ENCODE measurements around the gene SLC19A1. TPM values are rescaled to one million over a fixed set of nuclear protein-coding genes. Genes with fewer than 3 reads are reported as not detected.

The SLC19A1 gene
- total RNA-seq, 2 experiments from 2014 or later, result 29.2 to 30.3 TPM

GRCh38 chr21:45523411-45524101 is 18.7 kb downstream of the SLC19A1 start:
- H3K36me3 Mint-ChIP-seq, result peaks cover 63% of the 10 kb centered on the region
- CTCF ChIA-PET, result no interaction called here
- no peaks in the 10 kb centered on the region for H3K27me3 Mint-ChIP-seq
- H3K4me3 Mint-ChIP-seq, result no peak overlapping the region
- intact Hi-C loops (cut with micrococcal nuclease), result no loop called here
- DNase-seq, result no peak
- H3K4me1 Mint-ChIP-seq (ENCODE audit: low read depth), result peaks cover 2% of the 10 kb centered on the region
- H3K9me3 Mint-ChIP-seq, result peaks cover 38% of the 10 kb centered on the region
- POLR2A ChIA-PET, result no interaction called here
- H3K27ac Mint-ChIP-seq, result no peak overlapping the region

GRCh38 chr21:45522986-45523385 is 19.3 kb downstream of the SLC19A1 start:
- peaks cover 43% of the 10 kb centered on the region for H3K9me3 Mint-ChIP-seq
- peaks cover 7% of the 10 kb centered on the region for H3K4me1 Mint-ChIP-seq (ENCODE audit: low read depth)
- peaks cover 67% of the 10 kb centered on the region for H3K36me3 Mint-ChIP-seq
- H3K27ac Mint-ChIP-seq, result no peak overlapping the region
- H3K27me3 Mint-ChIP-seq, result no peaks in the 10 kb centered on the region
- POLR2A ChIA-PET, result no interaction called here
- no peak for DNase-seq
- CTCF ChIA-PET, result no interaction called here
- intact Hi-C loops (cut with micrococcal nuclease), result no loop called here
- no peak overlapping the region for H3K4me3 Mint-ChIP-seq

- H3K4me1 Mint-ChIP-seq (ENCODE audit: low read depth), result peaks cover 13% of the 10 kb centered on the region
- H3K4me3 Mint-ChIP-seq, result no peak overlapping the region
- H3K27ac Mint-ChIP-seq, result no peak overlapping the region
- POLR2A ChIA-PET, result no interaction called here
- CTCF ChIA-PET, result no interaction called here
- no peak for DNase-seq
- H3K27me3 Mint-ChIP-seq, result no peaks in the 10 kb centered on the region
- H3K36me3 Mint-ChIP-seq, result peaks cover 69% of the 10 kb centered on the region
- H3K9me3 Mint-ChIP-seq, result peaks cover 46% of the 10 kb centered on the region
- intact Hi-C loops (cut with micrococcal nuclease), result no loop called here
Observed at GRCh38 chr21:45522381-45522780, 19.9 kb downstream of the SLC19A1 start.

DNA sequence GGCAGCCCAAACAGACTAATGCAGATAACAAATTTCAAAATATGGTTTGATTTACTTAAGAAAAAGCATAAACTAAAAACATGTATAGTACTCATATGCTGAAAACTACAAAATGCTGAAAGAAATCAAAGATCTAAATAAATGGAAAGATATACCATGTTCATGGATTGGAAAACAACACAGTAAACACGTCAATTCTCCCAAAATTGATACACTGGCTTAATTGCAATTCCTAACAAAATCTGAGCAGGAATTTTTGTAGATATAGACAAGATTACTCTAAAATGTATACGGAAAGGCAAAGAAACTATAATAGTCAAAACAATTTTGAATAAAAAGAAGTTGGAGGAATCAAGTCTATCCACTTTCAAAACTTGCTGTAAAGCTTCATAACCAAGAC is 21.0 kb downstream of the SLC19A1 start:
- ChIA-PET CTCF (no interaction called here), POLR2A (no interaction called here)
- H3K9me3 Mint-ChIP-seq, result peaks cover 46% of the 10 kb centered on the region
- no peaks in the 10 kb centered on the region for H3K27me3 Mint-ChIP-seq
- no peak for DNase-seq
- intact Hi-C loops (cut with micrococcal nuclease), result no loop called here
- peaks cover 14% of the 10 kb centered on the region for H3K4me1 Mint-ChIP-seq (ENCODE audit: low read depth)
- no peak overlapping the region for H3K4me3 Mint-ChIP-seq
- no peak overlapping the region for H3K27ac Mint-ChIP-seq
- peaks cover 66% of the 10 kb centered on the region for H3K36me3 Mint-ChIP-seq

- Mint-ChIP-seq H3K36me3 (peaks cover 68% of the 10 kb centered on the region), H3K27ac (no peak overlapping the region), H3K27me3 (no peaks in the 10 kb centered on the region), H3K9me3 (peaks cover 46% of the 10 kb centered on the region), H3K4me3 (no peak overlapping the region), H3K4me1 (ENCODE audit: low read depth) (peaks cover 14% of the 10 kb centered on the region)
- intact Hi-C loops (cut with micrococcal nuclease), result no loop called here
- ChIA-PET POLR2A (no interaction called here), CTCF (no interaction called here)
- no peak for DNase-seq
Observed at GRCh38 chr21:45519182-45519581, 23.1 kb downstream of the SLC19A1 start.

DNA sequence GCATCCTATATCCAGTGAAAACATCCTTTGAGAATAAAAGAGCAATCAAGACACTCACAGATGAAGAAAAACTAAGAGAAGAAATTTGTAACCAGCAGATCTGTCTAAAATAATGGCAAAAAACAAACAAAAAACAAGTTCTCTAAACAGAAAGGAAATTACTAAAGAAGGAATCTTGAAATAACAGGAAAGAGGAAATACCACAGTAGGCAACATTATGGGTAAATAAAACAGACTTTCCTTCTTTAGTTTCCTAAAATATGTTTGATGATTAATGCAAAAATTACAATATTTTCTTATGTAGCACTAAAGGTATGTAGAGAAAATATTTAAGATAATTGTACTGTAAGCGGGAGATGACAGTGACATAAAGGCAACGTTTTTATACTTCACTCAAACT is 23.5 kb downstream of the SLC19A1 start:
- ChIA-PET POLR2A (no interaction called here), CTCF (interaction anchor here (0.7 kb wide), 1 partner anchor 587 kb away, joined by 3 read pairs; no protein-coding TSS in a partner anchor)
- Mint-ChIP-seq H3K9me3 (peaks cover 46% of the 10 kb centered on the region), H3K4me3 (no peak overlapping the region), H3K27me3 (no peaks in the 10 kb centered on the region), H3K36me3 (peaks cover 72% of the 10 kb centered on the region), H3K27ac (peak overlapping the region; percentile 80), H3K4me1 (ENCODE audit: low read depth) (peaks cover 14% of the 10 kb centered on the region)
- DNase-seq, result no peak
- intact Hi-C loops (cut with micrococcal nuclease), result no loop called here

- peaks cover 14% of the 10 kb centered on the region for H3K4me1 Mint-ChIP-seq (ENCODE audit: low read depth)
- no peaks in the 10 kb centered on the region for H3K27me3 Mint-ChIP-seq
- CTCF ChIA-PET, result no interaction called here
- H3K4me3 Mint-ChIP-seq, result peak overlapping the region; percentile 35
- H3K36me3 Mint-ChIP-seq, result peaks cover 62% of the 10 kb centered on the region
- peak overlapping the region; percentile 80 for H3K27ac Mint-ChIP-seq
- POLR2A ChIA-PET, result no interaction called here
- peak; percentile 57 for DNase-seq
- intact Hi-C loops (cut with micrococcal nuclease), result loop anchor here (2.0 kb wide), 1 partner anchor 33 kb away; no protein-coding TSS in a partner anchor
- peaks cover 46% of the 10 kb centered on the region for H3K9me3 Mint-ChIP-seq
Observed at GRCh38 chr21:45517249-45518065, 24.8 kb downstream of the SLC19A1 start.

DNA sequence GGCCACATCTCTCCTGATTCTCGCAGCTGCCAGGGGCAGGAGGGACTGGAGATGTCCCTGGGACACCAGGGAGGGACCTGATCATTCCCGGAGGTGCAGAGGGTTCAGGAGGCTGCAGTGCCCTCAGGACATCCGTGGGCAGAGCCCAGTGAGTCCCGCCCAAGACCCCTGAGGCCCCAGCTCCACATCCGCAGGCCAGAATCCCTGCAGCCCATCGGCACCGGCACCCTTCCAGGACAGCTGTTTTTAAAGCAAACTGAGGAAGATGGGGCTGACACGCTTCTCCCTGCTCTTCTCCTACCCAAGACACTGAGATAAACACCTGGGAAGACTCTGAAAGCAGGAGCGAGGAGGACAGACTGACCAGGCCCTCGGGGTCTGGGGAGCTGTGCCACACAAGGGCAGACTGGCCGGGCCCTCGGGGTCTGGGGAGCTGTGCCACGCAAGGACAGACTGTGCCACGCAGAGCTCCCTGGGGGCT is 25.5 kb downstream of the SLC19A1 start:
- CTCF ChIA-PET, result no interaction called here
- Mint-ChIP-seq H3K27ac (peak overlapping the region; percentile 28), H3K36me3 (peaks cover 55% of the 10 kb centered on the region), H3K4me1 (ENCODE audit: low read depth) (peaks cover 14% of the 10 kb centered on the region), H3K9me3 (peaks cover 40% of the 10 kb centered on the region), H3K27me3 (no peaks in the 10 kb centered on the region), H3K4me3 (no peak overlapping the region)
- no peak for DNase-seq
- intact Hi-C loops (cut with micrococcal nuclease), result loop anchor here (2.0 kb wide), 1 partner anchor 34 kb away; no protein-coding TSS in a partner anchor
- POLR2A ChIA-PET, result no interaction called here

- H3K9me3 Mint-ChIP-seq, result peaks cover 35% of the 10 kb centered on the region
- ChIA-PET POLR2A (no interaction called here), CTCF (no interaction called here)
- H3K36me3 Mint-ChIP-seq, result peaks cover 49% of the 10 kb centered on the region
- H3K4me3 Mint-ChIP-seq, result no peak overlapping the region
- H3K27me3 Mint-ChIP-seq, result no peaks in the 10 kb centered on the region
- H3K27ac Mint-ChIP-seq, result no peak overlapping the region
- peaks cover 14% of the 10 kb centered on the region for H3K4me1 Mint-ChIP-seq (ENCODE audit: low read depth)
- DNase-seq, result no peak
- intact Hi-C loops (cut with micrococcal nuclease), result loop anchor here (2.0 kb wide), 1 partner anchor 35 kb away; no protein-coding TSS in a partner anchor
Observed at GRCh38 chr21:45516071-45516670, 26.1 kb downstream of the SLC19A1 start.

DNA sequence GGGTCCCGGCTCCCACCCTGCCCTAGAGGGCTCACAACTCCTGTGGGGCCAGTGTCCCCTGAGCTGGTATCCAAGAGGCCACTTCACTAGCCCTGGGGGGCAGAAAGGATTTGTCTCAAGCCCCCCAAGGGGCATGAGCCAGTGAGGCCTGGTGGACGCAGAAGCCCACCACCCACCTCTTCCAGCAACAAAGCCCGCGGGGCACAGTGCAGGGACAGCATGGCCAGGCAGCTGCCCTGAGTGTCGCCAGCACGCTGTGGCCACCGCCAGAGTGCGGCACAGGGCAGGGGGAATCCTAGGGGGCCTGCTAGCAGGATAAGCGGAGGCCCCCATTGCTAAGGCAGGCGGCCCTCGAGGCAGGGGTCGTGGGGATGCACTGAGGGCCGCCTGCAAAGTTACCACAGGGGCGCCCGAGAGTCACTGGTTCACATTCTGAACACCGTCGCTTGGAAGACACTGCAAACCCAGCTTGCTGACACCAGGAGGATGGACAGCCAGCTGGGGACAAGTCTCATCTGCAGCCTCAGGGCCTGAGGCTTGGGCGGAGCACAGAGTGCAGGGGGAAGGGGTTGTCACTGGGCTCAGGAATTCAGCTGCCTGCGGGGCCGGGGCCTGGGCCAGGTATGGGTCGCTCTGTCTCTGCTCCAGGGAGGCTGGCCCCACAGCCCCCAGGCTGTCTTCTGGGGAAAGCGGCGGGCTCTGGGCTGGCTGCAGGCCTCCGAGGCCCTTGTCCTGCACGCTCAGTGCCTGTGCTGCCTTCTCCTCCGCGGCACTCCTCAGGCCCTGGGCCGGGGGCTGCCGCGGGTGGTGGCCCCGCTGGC is 26.8 kb downstream of the SLC19A1 start:
- Mint-ChIP-seq H3K27me3 (no peaks in the 10 kb centered on the region), H3K4me3 (no peak overlapping the region), H3K27ac (no peak overlapping the region), H3K4me1 (ENCODE audit: low read depth) (peaks cover 14% of the 10 kb centered on the region), H3K36me3 (peaks cover 42% of the 10 kb centered on the region), H3K9me3 (peaks cover 27% of the 10 kb centered on the region)
- ChIA-PET CTCF (no interaction called here), POLR2A (no interaction called here)
- no peak for DNase-seq
- intact Hi-C loops (cut with micrococcal nuclease), result loop anchor here (2.0 kb wide), 1 partner anchor 35 kb away; no protein-coding TSS in a partner anchor

DNA sequence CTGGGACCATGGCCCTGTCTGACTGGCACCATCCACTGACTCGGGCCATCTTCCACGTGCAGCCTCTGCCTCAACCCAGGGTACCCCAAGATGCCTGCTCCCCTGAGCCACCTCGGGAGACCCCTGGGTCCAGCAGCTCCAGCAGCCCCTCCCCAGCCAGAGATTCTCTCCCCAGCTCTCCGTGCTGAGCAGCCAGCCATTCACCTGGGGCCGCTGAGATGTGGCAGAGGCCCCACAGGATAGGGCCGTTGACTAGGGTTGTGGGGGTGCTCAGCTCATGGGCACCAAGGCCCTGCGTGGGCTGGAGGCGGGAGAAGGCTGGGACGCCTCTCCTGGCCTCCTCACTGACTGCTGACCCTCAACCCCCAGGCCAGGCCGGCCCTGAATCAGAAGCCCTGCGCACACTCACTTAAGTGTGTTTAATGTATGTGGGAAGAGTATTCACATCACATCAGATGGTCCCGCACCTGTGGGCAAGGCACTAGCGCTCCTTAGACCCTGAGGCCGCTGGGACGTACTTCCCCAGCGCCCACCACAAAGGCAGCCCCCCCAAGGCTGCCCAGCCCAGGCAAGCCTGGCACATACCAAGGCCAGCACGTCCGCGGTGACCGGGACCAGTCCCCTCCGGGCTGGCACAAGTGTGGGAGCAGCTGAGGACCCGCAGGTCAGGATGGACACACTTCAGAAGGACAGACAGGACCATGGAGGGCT is 27.8 kb downstream of the SLC19A1 start:
- Mint-ChIP-seq H3K27ac (no peak overlapping the region), H3K9me3 (peaks cover 17% of the 10 kb centered on the region), H3K4me1 (ENCODE audit: low read depth) (peaks cover 14% of the 10 kb centered on the region), H3K36me3 (peaks cover 32% of the 10 kb centered on the region), H3K4me3 (no peak overlapping the region), H3K27me3 (no peaks in the 10 kb centered on the region)
- intact Hi-C loops (cut with micrococcal nuclease), result no loop called here
- POLR2A ChIA-PET, result no interaction called here
- no peak for DNase-seq
- CTCF ChIA-PET, result no interaction called here

All from activated CD4-positive, alpha-beta memory T cell treated with anti-CD3 and anti-CD28 coated beads for 36 hours (primary cell).